Endothelial cell of umbilical vein (primary cell): ENCODE measurements around the gene PAPOLA. TPM values are rescaled to one million over a fixed set of nuclear protein-coding genes. Genes with fewer than 3 reads are reported as not detected.

Experiments used
- BruUV-seq: library from RNA; stranded (reverse); fragments of 400-500 nt; replicated peaks from 2 replicates; lab custom pipeline; 2021; lab: Mats Ljungman, UMichigan
- CTCF ChIA-PET: fragments of 300-600, 350-600 bp; sonication (Branson Sonifier 250); formaldehyde crosslinking; loops from one replicate; lab custom pipeline; 2021; ENCODE audit warnings: antibody characterized with exemption, inconsistent platforms; lab: Charles Lee
- POLR2A ChIA-PET: fragments of 300-600, 350-600 bp; sonication (Branson Sonifier 250); formaldehyde crosslinking; loops from one replicate; lab custom pipeline; 2021; ENCODE audit warnings: antibody characterized with exemption, inconsistent platforms; lab: Charles Lee
- DNase-seq: peaks from one replicate; pipeline ENCODE4 v3.0.0-alpha.2; 2011; ENCODE audit warnings: low read depth, low spot score
- FAIRE-seq: peaks from 2 replicates; lab custom pipeline; 2011; peaks lifted over from hg19 to GRCh38; lab: Jason Lieb, UNC
- H2AFZ ChIP-seq: 2 replicates; pipeline ENCODE4 v1.6.0; 2012; ENCODE audit warnings: low read depth, low read length, control low read depth, inconsistent platforms
- H3K27ac ChIP-seq: 2 replicates; pipeline ENCODE4 v1.5.1; 2011; ENCODE audit warnings: low read depth, mild to moderate bottlenecking, control low read depth, low read length, moderate library complexity; ENCODE audit not compliant: insufficient read depth
- H3K27me3 ChIP-seq, 2 experiments: 2 replicates each; pipeline versions ENCODE4 v1.6.0 to v1.6.1; 2011; ENCODE audit warnings: low read length in 2 of 2, mixed read lengths in 1 of 2; ENCODE audit not compliant: control insufficient read depth in 2 of 2, insufficient read depth in 2 of 2
- H3K36me3 ChIP-seq, 2 experiments: 2 replicates in 1 of 2; 3 replicates in 1 of 2; pipeline ENCODE4 v1.5.1; 2011; ENCODE audit warnings: low read length in 2 of 2, mild to moderate bottlenecking in 1 of 2, moderate library complexity in 1 of 2; ENCODE audit not compliant: control insufficient read depth in 2 of 2, insufficient read depth in 2 of 2; ENCODE audit errors: extremely low read depth in 1 of 2
- H3K4me1 ChIP-seq: 3 replicates; pipeline ENCODE4 v1.5.1; 2011; ENCODE audit warnings: mild to moderate bottlenecking, low read length; ENCODE audit not compliant: control insufficient read depth, insufficient read depth; ENCODE audit errors: extremely low read depth
- H3K4me2 ChIP-seq: 2 replicates; pipeline ENCODE4 v1.6.1; 2011; ENCODE audit warnings: low read length, control low read depth, mixed read lengths; ENCODE audit not compliant: insufficient read depth
- H3K4me3 ChIP-seq, 3 experiments: fragments of 200-600 bp in 1 of 3; sonication (generic), shearing (Covaris generic) in 1 of 3; replicated peaks in 1 of 3; 2 replicates each; pipeline ENCODE4 v1.5.1; 2011 to 2016; ENCODE audit warnings: control low read depth in 3 of 3, low read length in 3 of 3, mild to moderate bottlenecking in 2 of 3, inconsistent platforms in 1 of 3, low read depth in 1 of 3, moderate library complexity in 1 of 3; ENCODE audit not compliant: insufficient read depth in 1 of 3
- H3K79me2 ChIP-seq: 2 replicates; pipeline ENCODE4 v1.6.0; 2012; ENCODE audit warnings: low read length, inconsistent platforms; ENCODE audit not compliant: control insufficient read depth, insufficient read depth
- H3K9ac ChIP-seq: replicated peaks from 2 replicates; pipeline ENCODE3; 2011; ENCODE audit warnings: low read length, control low read depth; ENCODE audit not compliant: insufficient read depth; ENCODE audit errors: extremely low read depth
- H3K9me1 ChIP-seq: replicated peaks from 3 replicates; pipeline ENCODE4 v1.6.0; 2011; ENCODE audit warnings: mild to moderate bottlenecking, low read length; ENCODE audit not compliant: control insufficient read depth, insufficient read depth; ENCODE audit errors: extremely low read depth
- H3K9me3 ChIP-seq: replicated peaks from 2 replicates; pipeline ENCODE4 v1.5.1; 2012; ENCODE audit warnings: low read length, inconsistent platforms; ENCODE audit not compliant: control insufficient read depth, insufficient read depth
- H4K20me1 ChIP-seq: replicated peaks from 2 replicates; pipeline ENCODE3; 2011; ENCODE audit warnings: mild to moderate bottlenecking, low read length; ENCODE audit not compliant: control insufficient read depth, insufficient read depth; ENCODE audit errors: extremely low read depth
- CTCF ChIP-seq, 2 donors: IDR thresholded peaks; 1 replicate in 1 of 2; 2 replicates in 1 of 2; pipeline ENCODE4 v1.5.1; 2011; ENCODE audit warnings: low read length in 2 of 2, mild to moderate bottlenecking in 2 of 2, moderate library complexity in 2 of 2, control low read depth in 1 of 2, inconsistent platforms in 1 of 2, low read depth in 1 of 2; ENCODE audit not compliant: insufficient read depth in 1 of 2; ENCODE audit errors: extremely low read depth in 1 of 2
- EZH2 ChIP-seq: IDR thresholded peaks from 2 replicates; pipeline ENCODE4 v1.6.1; 2012; ENCODE audit warnings: borderline replicate concordance, low read depth, mild to moderate bottlenecking, moderate library complexity, low read length, inconsistent platforms; ENCODE audit not compliant: severe bottlenecking
- FOS ChIP-seq: IDR thresholded peaks from 2 replicates; pipeline ENCODE4 v1.6.1; 2011; ENCODE audit warnings: mild to moderate bottlenecking, low read length, moderate library complexity, borderline replicate concordance; ENCODE audit not compliant: insufficient read depth
- GATA2 ChIP-seq: IDR thresholded peaks from 2 replicates; pipeline ENCODE4 v1.7.0; 2011; ENCODE audit warnings: low read depth, mild to moderate bottlenecking, moderate library complexity, mixed read lengths, low read length; ENCODE audit not compliant: insufficient read length, insufficient read depth
- JUN ChIP-seq: IDR thresholded peaks from 2 replicates; pipeline ENCODE4 v1.6.1; 2011; ENCODE audit warnings: borderline replicate concordance, low read depth; ENCODE audit not compliant: insufficient read length, insufficient read depth
- MAX ChIP-seq: IDR thresholded peaks from 2 replicates; pipeline ENCODE4 v1.6.1; 2011; ENCODE audit not compliant: insufficient read depth, insufficient read length
- MYC ChIP-seq: IDR thresholded peaks from one replicate; pipeline ENCODE4 v1.6.1; 2011; ENCODE audit warnings: mild to moderate bottlenecking, low read depth, low read length
- POLR2A ChIP-seq: IDR thresholded peaks from 2 replicates; pipeline ENCODE4 v1.6.1; 2012; ENCODE audit warnings: low read depth, mild to moderate bottlenecking, control low read depth, low read length
- POLR2AphosphoS5 ChIP-seq: IDR thresholded peaks from 2 replicates; pipeline ENCODE4 v1.6.1; 2012; ENCODE audit warnings: low read depth, mild to moderate bottlenecking, control low read depth, low read length, moderate library complexity; ENCODE audit not compliant: insufficient read depth
- dilution Hi-C: fragments of 300-500 bp; cut with MboI; formaldehyde crosslinking; loops from one replicate; pipeline ENCODE4 v1.15.0; 2019; ENCODE audit warnings: low sequenced_read_pairs; ENCODE audit not compliant: extremely low pct_ligation_motif_present
- intact Hi-C: fragments of 100-400 bp; cut with micrococcal nuclease; formaldehyde crosslinking; loops from one replicate; pipeline ENCODE4 v1.10.0; 2022
- polyA plus RNA-seq, 4 experiments: library from polyadenylated mRNA; depleted of rRNA in 3 of 4; stranded (reverse) in 3 of 4; unstranded in 1 of 4; fragments of >200 nt; gene quantifications; 2 replicates each; pipeline versions ENCODE4 v1.2.1 to v1.2.3, GENCODE V29; 2011 to 2012; ENCODE audit warnings: missing spikeins in 1 of 4
- total RNA-seq: library from RNA; stranded (reverse); gene quantifications from 2 replicates; pipeline ENCODE4 v1.2.3, GENCODE V29; 2021

Gene PAPOLA
- total and polyA plus RNA-seq, 2 donors (not counting 3 experiments of a cell fraction or from before 2014, with no cell fraction given) = 75.4 to 184 TPM

GRCh38 chr14:96486705-96487104 lies 15.5 kb upstream of the PAPOLA start:
- Histone ChIP-seq H3K4me1 (no peaks in the 10 kb centered on the region), H3K4me3 (no peak overlapping the region), H3K27me3 (no peaks in the 10 kb centered on the region), H3K36me3 (no peaks in the 10 kb centered on the region), H3K9me1 (no peaks in the 10 kb centered on the region), H3K79me2 (no peaks in the 10 kb centered on the region), H2AFZ (no peak overlapping the region), H3K9ac (no peak overlapping the region), H3K27ac (no peak overlapping the region), H4K20me1 (no peaks in the 10 kb centered on the region), H3K9me3 (no peaks in the 10 kb centered on the region), H3K4me2 (no peak overlapping the region)
- FAIRE-seq (no peak), DNase-seq (no peak)
- ChIA-PET POLR2A (no interaction called here), CTCF (no interaction called here)
- intact Hi-C loops (no loop called here), dilution Hi-C loops (no loop called here)
- TF ChIP-seq JUN (no peak), MYC (no peak)
- BruUV-seq = no TSS peak

GRCh38 chr14:96489327-96489726 lies 12.9 kb upstream of the PAPOLA start:
- no peak for TF ChIP-seq JUN
- no peak for TF ChIP-seq POLR2AphosphoS5
- TF ChIP-seq FOS = no peak
- TF ChIP-seq EZH2 = no peak
- no peak for TF ChIP-seq CTCF (IDR thresholded peaks at IDR 0.05; ENCODE audit: extremely low read depth in 1 of 2, insufficient read depth in 1 of 2, low read depth in 1 of 2, low read length in 2 of 2)
- TF ChIP-seq POLR2A = no peak
- TF ChIP-seq GATA2 = no peak
- no peak for TF ChIP-seq MYC
- TF ChIP-seq MAX = no peak
- Histone ChIP-seq H3K9me3 (no peaks in the 10 kb centered on the region), H3K9ac (no peak overlapping the region), H3K36me3 (no peaks in the 10 kb centered on the region), H3K4me3 (no peak overlapping the region), H3K4me1 (no peaks in the 10 kb centered on the region), H3K4me2 (no peak overlapping the region), H3K27ac (no peak overlapping the region), H3K9me1 (no peaks in the 10 kb centered on the region), H2AFZ (no peak overlapping the region), H3K27me3 (peaks cover 2 to 3% of the 10 kb centered on the region in 2 experiments), H4K20me1 (no peaks in the 10 kb centered on the region), H3K79me2 (no peaks in the 10 kb centered on the region)
- POLR2A ChIA-PET = no interaction called here
- CTCF ChIA-PET = no interaction called here
- BruUV-seq = no TSS peak
- dilution Hi-C loops = no loop called here
- intact Hi-C loops = no loop called here
- no peak for DNase-seq
- FAIRE-seq = no peak
